Liver (tissue), 9 donors: ENCODE results near the gene MYL6B. TPM values are rescaled to one million over a fixed set of nuclear protein-coding genes. Genes with fewer than 3 reads are reported as not detected.

Experiments used
- DNase-seq: peaks from one replicate; pipeline ENCODE4 v3.0.0-alpha.2; 2017; ENCODE audit warnings: low spot score
- H3K27ac ChIP-seq, 2 donors: one replicate each; pipeline ENCODE4 v1.7.0; 2013; ENCODE audit warnings: inconsistent platforms in 2 of 2, low read length in 2 of 2, control low read depth in 1 of 2, low read depth in 1 of 2, mild to moderate bottlenecking in 1 of 2
- H3K27me3 ChIP-seq, 4 donors: one replicate each; pipeline versions ENCODE4 v1.6.1 to v1.7.0; 2013; ENCODE audit warnings: low read length in 3 of 4, inconsistent platforms in 1 of 4, mild to moderate bottlenecking in 1 of 4, moderate library complexity in 1 of 4; ENCODE audit not compliant: control insufficient read depth in 4 of 4, insufficient read depth in 4 of 4
- H3K36me3 ChIP-seq, 4 donors: one replicate each; pipeline versions ENCODE4 v1.6.1 to v1.7.0; 2013; ENCODE audit warnings: low read length in 3 of 4, mild to moderate bottlenecking in 3 of 4, low read depth in 1 of 4, moderate library complexity in 1 of 4; ENCODE audit not compliant: control insufficient read depth in 4 of 4, insufficient read depth in 3 of 4
- H3K4me1 ChIP-seq, 4 donors: one replicate each; pipeline versions ENCODE4 v1.6.1 to v1.7.0; 2013; ENCODE audit warnings: low read length in 3 of 4, mild to moderate bottlenecking in 3 of 4, moderate library complexity in 1 of 4; ENCODE audit not compliant: control insufficient read depth in 4 of 4, insufficient read depth in 4 of 4
- H3K4me3 ChIP-seq, 3 donors: one replicate each; pipeline versions ENCODE4 v1.6.1 to v1.7.0; 2013; ENCODE audit warnings: low read length in 3 of 3, control low read depth in 1 of 3, low read depth in 1 of 3, mild to moderate bottlenecking in 1 of 3
- H3K9ac ChIP-seq, 2 donors: one replicate each; pipeline ENCODE4 v1.7.0; 2013; ENCODE audit warnings: low read length in 2 of 2, mild to moderate bottlenecking in 2 of 2, moderate library complexity in 2 of 2, control low read depth in 1 of 2, low read depth in 1 of 2
- H3K9me3 ChIP-seq, 4 donors: one replicate each; pipeline versions ENCODE4 v1.6.1 to v1.7.0; 2013; ENCODE audit warnings: low read length in 3 of 4; ENCODE audit not compliant: control insufficient read depth in 4 of 4
- ATF3 ChIP-seq: IDR thresholded peaks from 2 replicates; pipeline ENCODE4 v1.6.1; 2016; ENCODE audit warnings: antibody characterized with exemption
- CTCF ChIP-seq: fragments of 150-350 bp; IDR thresholded peaks from 2 replicates; pipeline ENCODE4 v1.5.1; 2017; ENCODE audit warnings: improper control_type of control experiment, low read depth, low read length; ENCODE audit not compliant: missing input control
- EGR1 ChIP-seq, 2 donors: IDR thresholded peaks; 2 replicates each; pipeline ENCODE4 v1.6.1; 2016 to 2018; ENCODE audit warnings: antibody characterized with exemption in 2 of 2, low read depth in 2 of 2
- FOXA1 ChIP-seq: IDR thresholded peaks from 2 replicates; pipeline ENCODE4 v1.6.1; 2016; ENCODE audit warnings: antibody characterized with exemption
- FOXA2 ChIP-seq: IDR thresholded peaks from 2 replicates; pipeline ENCODE4 v1.6.1; 2016; ENCODE audit warnings: antibody characterized with exemption
- GABPA ChIP-seq, 2 donors: IDR thresholded peaks in 1 of 2; conservative IDR thresholded peaks in 1 of 2; 2 replicates each; pipeline ENCODE4 v1.6.1; 2016; ENCODE audit warnings: antibody characterized with exemption in 2 of 2, mild to moderate bottlenecking in 1 of 2, moderate library complexity in 1 of 2
- HNF4A ChIP-seq, 2 donors: conservative IDR thresholded peaks; 2 replicates each; pipeline ENCODE4 v1.6.1; 2016; ENCODE audit warnings: antibody characterized with exemption in 2 of 2, mild to moderate bottlenecking in 2 of 2
- HNF4G ChIP-seq: IDR thresholded peaks from 2 replicates; pipeline ENCODE4 v1.6.1; 2016; ENCODE audit warnings: antibody characterized with exemption
- JUND ChIP-seq, 2 donors: IDR thresholded peaks; 2 replicates each; pipeline ENCODE4 v1.6.1; 2016; ENCODE audit warnings: antibody characterized with exemption in 2 of 2
- MAX ChIP-seq: IDR thresholded peaks from 2 replicates; pipeline ENCODE4 v1.6.1; 2016; ENCODE audit warnings: antibody characterized with exemption
- NR2F2 ChIP-seq: IDR thresholded peaks from 2 replicates; pipeline ENCODE4 v1.6.1; 2016; ENCODE audit warnings: antibody characterized with exemption
- RAD21 ChIP-seq, 2 donors: IDR thresholded peaks; 2 replicates each; pipeline ENCODE4 v1.6.1; 2016; ENCODE audit warnings: antibody characterized with exemption in 2 of 2, mild to moderate bottlenecking in 2 of 2
- REST ChIP-seq: IDR thresholded peaks from 2 replicates; pipeline ENCODE4 v1.6.1; 2016; ENCODE audit warnings: antibody characterized with exemption, mild to moderate bottlenecking
- TAF1 ChIP-seq: conservative IDR thresholded peaks from 2 replicates; pipeline ENCODE4 v1.6.1; 2016; ENCODE audit warnings: antibody characterized with exemption, mild to moderate bottlenecking
- YY1 ChIP-seq: IDR thresholded peaks from 2 replicates; pipeline ENCODE4 v1.6.1; 2016; ENCODE audit warnings: antibody characterized with exemption, mild to moderate bottlenecking
- ZBTB33 ChIP-seq: IDR thresholded peaks from 2 replicates; pipeline ENCODE4 v1.6.1; 2016; ENCODE audit warnings: antibody characterized with exemption
- WGBS: extraction: QIAGEN DNeasy Blood & Tissue Kit; methylation state at CpG from one replicate; pipeline ENCODE4 v1.1.7; 2013; 5-methylcytosine and 5-hydroxymethylcytosine counted together
- polyA plus RNA-seq, 2 donors: library from polyadenylated mRNA; stranded (reverse) in 1 of 2; unstranded in 1 of 2; fragments of 200-250 nt in 1 of 2; fragments of >200 nt in 1 of 2; fragmentation: Nextera tagmentation in 1 of 2; extraction: Ambion mirVana in 1 of 2; gene quantifications; one replicate each; pipeline versions ENCODE4 v1.2.1 to v1.2.3, GENCODE V29; 2013 to 2015
- total RNA-seq, 2 donors: library from RNA; depleted of rRNA; stranded (reverse); fragments of >200 nt; gene quantifications; one replicate each; pipeline ENCODE4 v1.2.3, GENCODE V29; 2014
- donor health status: healthy.
- donor health status: healthy.
- donor health status: healthy.
- donor health status: healthy.
- donor health status: healthy.

MYL6B gene
- total and polyA plus RNA-seq, 4 donors, result 3.7 to 14.2 (median 12.6) TPM

GRCh38 chr12:56134897-56135296, 17.5 kb upstream of the MYL6B start (continued):
- TF ChIP-seq CTCF, result no peak
- TF ChIP-seq HNF4G, result no peak
- no peak for TF ChIP-seq MAX
- TF ChIP-seq GABPA (IDR thresholded peaks at IDR 0.05 in 1 of 2, conservative IDR thresholded peaks at IDR 0.05 in 1 of 2), result no peak
- no peak for TF ChIP-seq FOXA2
- TF ChIP-seq TAF1, result no peak
- TF ChIP-seq YY1, result no peak
- no peak for TF ChIP-seq HNF4A (conservative IDR thresholded peaks at IDR 0.05)
- TF ChIP-seq EGR1 (IDR thresholded peaks at IDR 0.05; ENCODE audit: low read depth in 2 of 2), result no peak
- TF ChIP-seq JUND (IDR thresholded peaks at IDR 0.05), result no peak

- no peak for DNase-seq
- TF ChIP-seq NR2F2 (no peak), ZBTB33 (no peak), RAD21 (IDR thresholded peaks at IDR 0.05) (no peak), HNF4A (conservative IDR thresholded peaks at IDR 0.05) (no peak), REST (no peak), EGR1 (IDR thresholded peaks at IDR 0.05; ENCODE audit: low read depth in 2 of 2) (no peak), YY1 (no peak), JUND (IDR thresholded peaks at IDR 0.05) (no peak), ATF3 (no peak), FOXA1 (no peak), GABPA (IDR thresholded peaks at IDR 0.05 in 1 of 2, conservative IDR thresholded peaks at IDR 0.05 in 1 of 2) (no peak), TAF1 (no peak), FOXA2 (no peak)
- no peaks in the 10 kb centered on the region for H3K9me3 ChIP-seq
- peaks cover 20 to 66% (median 56%) of the 10 kb centered on the region in 4 donors for H3K36me3 ChIP-seq
- H3K4me1 ChIP-seq, result no peaks in the 10 kb centered on the region
- no peak overlapping the region for H3K27ac ChIP-seq
- H3K27me3 ChIP-seq, result no peaks in the 10 kb centered on the region
- no peak overlapping the region for H3K9ac ChIP-seq
- WGBS, result 96% methylated on average over 14 of the region's 14 CpGs
- H3K4me3 ChIP-seq, result no peak overlapping the region
These were observed 14.4 kb upstream of the MYL6B start for GRCh38 chr12:56137853-56138571.
